ENCODE results near the gene RPIA.
"Not testable (repeated sequence)": the region's sequence is repeated elsewhere in the genome, so short reads cannot be mapped to it uniquely, and the experiment has no call there.

RPIA gene

GRCh38 chr2:88691339-88692183, at the start of gene RPIA:
Gene RPIA, plus strand, starts transcription at chr2:88691673. Its CDS starts 26 bp downstream, at chr2:88691699.
- TF ChIP-seq GATA1 (IDR thresholded peaks at IDR 0.05; ENCODE audit: low read depth, low read length) (no peak), POLR2A (IDR thresholded peaks at IDR 0.05; ENCODE audit: low read length) (peak; percentile 87)
- peak; percentile 99 for DNase-seq

GRCh38 chr2:88642278-88642677, 49.2 kb upstream of the RPIA start:
- DNase-seq = no peak
- TF ChIP-seq GATA1 (IDR thresholded peaks at IDR 0.05; ENCODE audit: low read depth, low read length) (no peak), POLR2A (IDR thresholded peaks at IDR 0.05; ENCODE audit: low read length) (no peak)

GRCh38 chr2:88645291-88645882, 46.1 kb upstream of the RPIA start:
- not testable (repeated sequence) for DNase-seq

- DNase-seq = no peak
- TF ChIP-seq POLR2A (IDR thresholded peaks at IDR 0.05; ENCODE audit: low read length) (no peak), GATA1 (IDR thresholded peaks at IDR 0.05; ENCODE audit: low read depth, low read length) (no peak)
Observed at GRCh38 chr2:88651646-88652045, 39.8 kb upstream of the RPIA start.

- DNase-seq = no peak
- no peak for TF ChIP-seq GATA1 (IDR thresholded peaks at IDR 0.05; ENCODE audit: low read depth, low read length)
- TF ChIP-seq POLR2A (IDR thresholded peaks at IDR 0.05; ENCODE audit: low read length) = no peak
Observed at GRCh38 chr2:88654714-88655113, 36.8 kb upstream of the RPIA start.

GRCh38 chr2:88656690-88657089, 34.8 kb upstream of the RPIA start:
- no peak for DNase-seq
- TF ChIP-seq GATA1 (IDR thresholded peaks at IDR 0.05; ENCODE audit: low read depth, low read length) (no peak), POLR2A (IDR thresholded peaks at IDR 0.05; ENCODE audit: low read length) (no peak)

- DNase-seq = no peak
- TF ChIP-seq GATA1 (IDR thresholded peaks at IDR 0.05; ENCODE audit: low read depth, low read length) (no peak), POLR2A (IDR thresholded peaks at IDR 0.05; ENCODE audit: low read length) (no peak)
Observed at GRCh38 chr2:88657131-88657530, 34.3 kb upstream of the RPIA start.

GRCh38 chr2:88658326-88658725, 33.1 kb upstream of the RPIA start:
- TF ChIP-seq GATA1 (IDR thresholded peaks at IDR 0.05; ENCODE audit: low read depth, low read length) (no peak), POLR2A (IDR thresholded peaks at IDR 0.05; ENCODE audit: low read length) (no peak)
- DNase-seq = no peak

GRCh38 chr2:88658881-88659537, 32.5 kb upstream of the RPIA start:
- no peak for DNase-seq
- TF ChIP-seq GATA1 (IDR thresholded peaks at IDR 0.05; ENCODE audit: low read depth, low read length) (no peak), POLR2A (IDR thresholded peaks at IDR 0.05; ENCODE audit: low read length) (no peak)

- DNase-seq = no peak
- TF ChIP-seq POLR2A (IDR thresholded peaks at IDR 0.05; ENCODE audit: low read length) (no peak), GATA1 (IDR thresholded peaks at IDR 0.05; ENCODE audit: low read depth, low read length) (no peak)
Observed at GRCh38 chr2:88659538-88659915, 31.9 kb upstream of the RPIA start.

- DNase-seq = no peak
- TF ChIP-seq POLR2A (IDR thresholded peaks at IDR 0.05; ENCODE audit: low read length) = no peak
- TF ChIP-seq GATA1 (IDR thresholded peaks at IDR 0.05; ENCODE audit: low read depth, low read length) = no peak
Observed at GRCh38 chr2:88660622-88661021, 30.9 kb upstream of the RPIA start.

- DNase-seq = no peak
- TF ChIP-seq POLR2A (IDR thresholded peaks at IDR 0.05; ENCODE audit: low read length) (no peak), GATA1 (IDR thresholded peaks at IDR 0.05; ENCODE audit: low read depth, low read length) (no peak)
Observed at GRCh38 chr2:88666576-88666975, 24.9 kb upstream of the RPIA start.

- no peak for DNase-seq
- TF ChIP-seq GATA1 (IDR thresholded peaks at IDR 0.05; ENCODE audit: low read depth, low read length) (no peak), POLR2A (IDR thresholded peaks at IDR 0.05; ENCODE audit: low read length) (no peak)
Observed at GRCh38 chr2:88667219-88667618, 24.3 kb upstream of the RPIA start.

- DNase-seq = no peak
- TF ChIP-seq POLR2A (IDR thresholded peaks at IDR 0.05; ENCODE audit: low read length) = no peak
- TF ChIP-seq GATA1 (IDR thresholded peaks at IDR 0.05; ENCODE audit: low read depth, low read length) = no peak
Observed at GRCh38 chr2:88668862-88669261, 22.6 kb upstream of the RPIA start.
